GM10847 (cell line): ENCODE measurements around the gene RELCH.

Experiments used
- POLR2A ChIP-seq: IDR thresholded peaks from 2 replicates; pipeline ENCODE4 v1.6.1; 2011; ENCODE audit not compliant: insufficient read length; ENCODE audit errors: extremely low read depth

The RELCH gene

DNA sequence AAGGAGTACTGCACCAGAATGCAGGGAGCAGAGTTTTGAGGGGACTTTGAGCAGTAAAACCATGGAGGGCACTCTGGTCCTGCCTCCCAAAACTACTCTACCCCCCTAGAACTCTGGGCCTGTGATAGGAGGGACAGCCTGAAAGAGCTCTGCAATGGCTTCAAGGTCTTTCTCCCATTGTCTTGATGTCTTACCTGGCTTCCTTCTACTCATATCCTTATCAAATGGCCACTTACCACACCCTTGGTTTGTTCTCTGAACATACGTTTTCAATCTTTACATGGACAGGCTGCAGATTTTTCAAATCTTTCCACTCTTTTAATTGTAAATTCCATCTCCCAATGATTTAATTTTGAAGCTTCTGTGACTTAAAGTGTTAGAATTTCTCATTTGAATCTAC is 27.7 kb downstream of the RELCH start:
- TF ChIP-seq POLR2A, result no peak

DNA sequence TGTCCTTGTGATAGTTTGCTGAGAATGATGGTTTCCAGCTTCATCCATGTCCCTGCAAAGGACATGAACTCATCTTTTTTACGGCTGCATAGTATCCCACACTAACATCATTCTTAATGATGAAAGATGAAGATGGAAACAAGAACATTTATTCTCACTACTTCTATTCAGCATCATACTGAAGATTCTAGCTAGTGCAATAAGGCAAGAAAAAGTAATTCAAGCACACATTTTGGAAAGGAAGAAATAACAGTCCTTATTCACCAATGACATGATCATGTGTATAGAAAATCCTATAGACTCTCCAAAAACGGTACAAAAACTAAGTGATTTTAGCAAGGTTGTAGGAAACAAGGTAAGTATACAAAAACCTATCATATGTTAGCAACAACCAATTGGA is 37.2 kb downstream of the RELCH start:
- TF ChIP-seq POLR2A, result no peak

DNA sequence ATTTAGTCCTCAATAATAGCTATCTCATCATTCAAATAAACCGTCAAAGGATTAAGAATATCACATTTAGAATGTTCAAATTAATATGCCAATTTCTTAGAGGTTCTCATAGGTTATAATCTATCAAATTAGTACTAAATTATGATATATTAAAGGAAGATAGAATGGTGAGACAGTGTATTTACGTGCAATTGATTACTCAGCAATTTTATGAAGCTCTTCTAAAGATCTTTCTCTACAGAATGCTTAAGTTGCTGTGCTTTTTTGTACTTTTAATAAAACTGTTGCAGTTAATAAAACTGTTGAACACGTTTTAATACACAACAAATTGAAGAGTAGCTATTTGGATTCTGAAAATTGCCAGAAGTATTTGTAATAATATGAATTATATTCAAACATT is 39.0 kb downstream of the RELCH start:
- no peak for TF ChIP-seq POLR2A

GRCh38 chr18:62236252-62236651 is 49.2 kb downstream of the RELCH start:
- TF ChIP-seq POLR2A, result no peak

GRCh38 chr18:62239475-62239874 is 52.4 kb downstream of the RELCH start:
- no peak for TF ChIP-seq POLR2A

DNA sequence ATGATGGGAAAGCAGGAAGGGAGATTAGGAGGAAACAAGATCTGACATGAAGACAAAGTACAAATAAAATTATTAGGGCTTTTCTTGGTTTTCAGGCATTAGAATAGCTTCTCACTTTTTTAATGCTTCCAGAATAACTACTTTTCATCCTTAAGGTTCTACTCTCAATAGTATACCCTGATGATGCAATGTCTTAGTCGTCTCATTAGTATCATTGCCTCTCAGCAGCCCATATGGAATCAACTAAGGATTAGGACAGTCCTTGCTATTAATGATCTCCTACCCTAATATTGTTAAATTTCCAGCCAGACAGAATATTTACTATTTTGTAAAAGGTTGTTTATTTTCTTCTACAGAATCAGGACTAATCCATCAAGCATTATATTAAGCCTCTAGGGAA is 55.9 kb downstream of the RELCH start:
- TF ChIP-seq POLR2A, result no peak

- TF ChIP-seq POLR2A, result no peak
Observed at GRCh38 chr18:62245177-62245576, 58.1 kb downstream of the RELCH start.

DNA sequence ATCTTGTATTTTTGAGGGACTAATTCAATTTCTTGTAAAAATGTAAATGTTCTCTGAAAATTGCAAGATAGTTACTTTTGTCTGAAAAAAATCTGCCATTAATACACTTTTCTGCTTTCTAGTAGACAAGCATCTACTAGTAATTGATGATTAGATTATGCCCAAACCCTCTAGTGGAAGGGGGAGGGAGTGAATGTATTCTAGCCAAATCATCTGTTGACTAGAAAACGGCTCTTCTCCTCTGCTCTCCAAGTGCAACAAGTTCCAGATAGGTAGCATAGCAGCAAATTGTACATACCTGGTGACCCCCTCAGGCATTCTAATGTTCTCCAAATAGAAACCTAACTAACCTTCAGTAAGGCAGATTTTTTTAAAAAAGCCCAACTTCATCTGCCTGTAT is 58.6 kb downstream of the RELCH start:
- TF ChIP-seq POLR2A, result no peak

DNA sequence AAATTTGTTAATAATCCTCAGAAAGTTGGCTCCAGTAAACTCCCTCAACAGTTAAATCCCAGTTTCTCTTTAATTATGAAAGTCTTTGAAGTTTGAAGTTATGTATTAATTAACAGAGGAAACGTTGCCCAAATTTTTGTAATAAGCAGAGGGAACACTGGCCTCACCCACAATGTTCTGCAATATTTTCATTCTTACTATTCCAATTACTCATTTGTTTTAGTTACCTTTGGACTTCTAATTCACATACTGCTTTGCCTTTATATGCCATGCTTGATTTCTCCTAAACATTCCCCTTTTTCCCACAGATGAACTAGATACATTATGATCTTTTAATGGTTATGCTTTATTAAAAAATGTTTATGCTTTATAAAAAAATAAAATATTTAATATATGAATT is 61.3 kb downstream of the RELCH start:
- TF ChIP-seq POLR2A, result no peak

GRCh38 chr18:62249478-62250097 is 62.5 kb downstream of the RELCH start:
- no peak for TF ChIP-seq POLR2A

DNA sequence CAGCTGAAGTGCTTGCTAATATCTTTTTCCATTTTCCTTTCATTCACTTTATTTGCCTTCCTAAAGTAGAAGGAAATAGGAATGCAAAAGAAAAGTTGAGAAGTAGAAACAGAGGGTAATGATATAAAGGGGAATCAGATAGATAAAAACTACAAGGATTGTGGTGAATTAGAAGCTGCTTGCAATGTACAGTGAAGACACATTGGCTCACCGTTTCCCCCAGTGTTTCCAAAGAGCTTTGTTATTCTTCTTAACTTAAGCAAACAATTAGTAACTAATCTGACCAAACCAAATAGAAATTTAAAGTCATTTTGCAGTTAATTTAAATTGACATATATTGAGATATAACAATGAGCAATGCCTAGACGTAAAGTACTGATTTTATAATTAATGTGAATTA is 63.4 kb downstream of the RELCH start:
- TF ChIP-seq POLR2A, result no peak

GRCh38 chr18:62258093-62258492 is 71.0 kb downstream of the RELCH start:
- no peak for TF ChIP-seq POLR2A

DNA sequence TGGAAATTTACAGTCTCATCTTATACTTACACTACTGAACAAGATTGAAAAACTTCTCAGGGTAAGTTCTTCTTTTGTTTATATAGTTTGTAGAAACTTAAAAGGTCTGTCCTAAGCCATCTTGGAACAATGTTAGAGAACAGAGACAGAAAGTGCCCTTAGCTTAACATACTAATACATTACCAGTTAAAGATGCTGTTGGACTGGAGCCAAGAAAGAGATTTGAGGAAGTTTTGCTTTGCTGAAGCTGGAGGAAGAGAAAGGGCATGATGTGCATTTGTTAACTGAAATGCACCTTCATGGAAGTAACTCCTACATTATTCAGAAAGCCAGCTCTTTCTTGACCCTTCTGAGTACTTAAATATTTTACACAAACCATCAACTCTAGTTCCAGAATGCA is 71.6 kb downstream of the RELCH start:
- TF ChIP-seq POLR2A, result no peak

GRCh38 chr18:62262061-62262460 is 75.0 kb downstream of the RELCH start:
- no peak for TF ChIP-seq POLR2A

GRCh38 chr18:62264984-62265383 is 77.9 kb downstream of the RELCH start:
- TF ChIP-seq POLR2A, result no peak

DNA sequence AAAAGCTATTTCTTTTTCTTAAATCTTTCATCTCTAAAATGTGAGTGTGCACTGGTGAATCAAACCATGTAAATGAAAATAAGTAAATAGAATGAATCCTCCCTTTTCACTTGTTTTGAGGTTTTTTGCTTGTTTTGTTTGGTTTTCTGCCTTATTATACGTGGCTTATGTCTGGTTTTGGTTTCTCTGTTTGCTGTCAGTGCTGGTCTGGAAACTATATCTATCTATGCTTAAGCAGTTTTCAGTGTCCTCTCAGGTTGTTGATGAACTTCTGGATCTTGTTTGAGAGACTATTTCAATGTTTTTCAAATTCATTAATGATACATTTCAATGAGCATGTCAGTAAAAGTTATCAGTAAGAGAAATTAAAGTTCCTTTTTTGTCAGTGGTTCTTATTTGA is 90.0 kb downstream of the RELCH start:
- TF ChIP-seq POLR2A, result no peak

DNA sequence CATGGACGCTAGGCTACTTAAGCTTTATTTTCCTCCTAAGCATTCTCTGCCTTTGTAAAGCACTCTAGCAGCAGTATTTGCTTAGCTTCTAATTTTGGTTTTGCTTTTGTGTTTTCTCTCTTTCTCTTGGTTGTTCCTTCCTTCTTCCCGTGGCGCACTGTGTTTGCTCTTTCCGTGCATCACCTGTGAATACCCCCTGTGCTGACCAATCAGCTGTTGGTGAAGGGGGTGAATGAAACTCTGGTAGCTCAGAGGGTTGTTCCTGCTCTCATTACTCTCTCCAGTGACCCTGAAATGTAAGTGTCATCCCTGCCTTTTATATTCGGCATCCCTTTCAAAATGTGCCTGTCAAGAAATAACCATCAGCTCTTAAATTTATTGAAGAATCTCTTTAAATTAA is 92.5 kb downstream of the RELCH start:
- no peak for TF ChIP-seq POLR2A

DNA sequence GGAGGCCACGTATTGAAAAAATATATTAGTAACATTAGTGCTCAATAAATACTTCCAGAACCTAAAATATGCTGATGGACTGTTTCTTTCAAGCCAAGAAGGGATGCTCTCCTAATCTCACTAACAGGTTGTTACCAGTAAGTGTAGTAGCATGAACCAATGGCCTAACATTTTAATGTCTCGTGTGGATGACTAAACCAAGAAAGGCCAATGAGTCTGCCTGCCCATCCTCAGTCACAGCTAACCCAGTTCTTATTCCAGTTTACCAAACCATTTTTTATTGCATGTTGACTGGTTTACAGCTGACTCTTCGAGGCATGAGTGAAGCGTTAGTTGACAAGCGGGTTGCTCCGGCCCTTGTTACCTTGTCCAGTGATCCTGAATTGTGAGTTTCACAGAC is 93.0 kb downstream of the RELCH start:
- TF ChIP-seq POLR2A, result no peak

DNA sequence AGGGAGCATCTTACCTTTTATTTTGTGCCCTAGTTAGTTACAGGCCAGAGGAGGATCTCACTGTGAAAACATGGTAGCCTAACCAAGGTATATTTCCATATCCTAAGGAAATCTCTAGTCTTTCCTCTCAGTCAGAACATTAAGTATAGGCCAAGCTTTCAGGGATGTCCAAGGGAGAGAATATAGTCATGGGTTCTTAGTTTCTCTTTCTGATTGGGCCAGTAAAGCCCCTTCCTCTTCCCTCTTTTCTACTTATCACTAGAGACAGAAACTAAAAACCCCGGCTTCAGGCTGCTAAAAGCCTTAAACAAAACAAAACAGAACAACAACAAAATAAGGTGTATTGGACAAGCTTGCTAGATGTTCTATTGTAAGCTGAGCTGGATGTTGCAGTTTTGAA is 93.7 kb downstream of the RELCH start:
- TF ChIP-seq POLR2A, result no peak

DNA sequence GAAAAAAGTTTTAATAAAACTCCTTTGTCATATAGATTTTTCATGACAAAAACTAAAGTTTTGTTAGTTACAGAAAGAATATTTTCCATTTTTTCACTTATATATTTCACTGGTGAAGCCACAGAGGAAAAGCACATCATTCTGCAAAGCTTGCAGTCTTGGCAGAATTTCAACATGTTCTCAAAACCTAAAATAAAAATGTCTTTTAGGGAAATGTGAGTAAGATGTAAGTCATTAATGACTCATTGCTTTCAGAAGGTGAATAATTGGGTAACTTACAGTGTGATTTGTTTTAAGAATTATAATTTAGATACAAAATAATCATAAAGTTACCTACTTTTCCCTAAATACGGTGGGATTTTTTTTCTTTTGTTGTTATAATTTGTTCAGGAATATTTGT is 94.6 kb downstream of the RELCH start:
- TF ChIP-seq POLR2A, result no peak
